Liver (tissue), 9 donors: ENCODE measurements around the gene SPEN. TPM values are rescaled to one million over a fixed set of nuclear protein-coding genes. Genes with fewer than 3 reads are reported as not detected.
"Not testable (repeated sequence)": the region's sequence is repeated elsewhere in the genome, so short reads cannot be mapped to it uniquely, and the experiment has no call there.

ENCODE experiments used
- DNase-seq: peaks from one replicate; pipeline ENCODE4 v3.0.0-alpha.2; 2017; ENCODE audit warnings: low spot score
- H3K27ac ChIP-seq, 2 donors: one replicate each; pipeline ENCODE4 v1.7.0; 2013; ENCODE audit warnings: inconsistent platforms in 2 of 2, low read length in 2 of 2, control low read depth in 1 of 2, low read depth in 1 of 2, mild to moderate bottlenecking in 1 of 2
- H3K27me3 ChIP-seq, 4 donors: one replicate each; pipeline versions ENCODE4 v1.6.1 to v1.7.0; 2013; ENCODE audit warnings: low read length in 3 of 4, inconsistent platforms in 1 of 4, mild to moderate bottlenecking in 1 of 4, moderate library complexity in 1 of 4; ENCODE audit not compliant: control insufficient read depth in 4 of 4, insufficient read depth in 4 of 4
- H3K36me3 ChIP-seq, 4 donors: one replicate each; pipeline versions ENCODE4 v1.6.1 to v1.7.0; 2013; ENCODE audit warnings: low read length in 3 of 4, mild to moderate bottlenecking in 3 of 4, low read depth in 1 of 4, moderate library complexity in 1 of 4; ENCODE audit not compliant: control insufficient read depth in 4 of 4, insufficient read depth in 3 of 4
- H3K4me1 ChIP-seq, 4 donors: one replicate each; pipeline versions ENCODE4 v1.6.1 to v1.7.0; 2013; ENCODE audit warnings: low read length in 3 of 4, mild to moderate bottlenecking in 3 of 4, moderate library complexity in 1 of 4; ENCODE audit not compliant: control insufficient read depth in 4 of 4, insufficient read depth in 4 of 4
- H3K4me3 ChIP-seq, 3 donors: one replicate each; pipeline versions ENCODE4 v1.6.1 to v1.7.0; 2013; ENCODE audit warnings: low read length in 3 of 3, control low read depth in 1 of 3, low read depth in 1 of 3, mild to moderate bottlenecking in 1 of 3
- H3K9ac ChIP-seq, 2 donors: one replicate each; pipeline ENCODE4 v1.7.0; 2013; ENCODE audit warnings: low read length in 2 of 2, mild to moderate bottlenecking in 2 of 2, moderate library complexity in 2 of 2, control low read depth in 1 of 2, low read depth in 1 of 2
- H3K9me3 ChIP-seq, 4 donors: one replicate each; pipeline versions ENCODE4 v1.6.1 to v1.7.0; 2013; ENCODE audit warnings: low read length in 3 of 4; ENCODE audit not compliant: control insufficient read depth in 4 of 4
- CTCF ChIP-seq: fragments of 150-350 bp; IDR thresholded peaks from 2 replicates; pipeline ENCODE4 v1.5.1; 2017; ENCODE audit warnings: improper control_type of control experiment, low read depth, low read length; ENCODE audit not compliant: missing input control
- FOXA1 ChIP-seq: IDR thresholded peaks from 2 replicates; pipeline ENCODE4 v1.6.1; 2016; ENCODE audit warnings: antibody characterized with exemption
- FOXA2 ChIP-seq: IDR thresholded peaks from 2 replicates; pipeline ENCODE4 v1.6.1; 2016; ENCODE audit warnings: antibody characterized with exemption
- GABPA ChIP-seq, 2 donors: IDR thresholded peaks in 1 of 2; conservative IDR thresholded peaks in 1 of 2; 2 replicates each; pipeline ENCODE4 v1.6.1; 2016; ENCODE audit warnings: antibody characterized with exemption in 2 of 2, mild to moderate bottlenecking in 1 of 2, moderate library complexity in 1 of 2
- HNF4A ChIP-seq, 2 donors: conservative IDR thresholded peaks; 2 replicates each; pipeline ENCODE4 v1.6.1; 2016; ENCODE audit warnings: antibody characterized with exemption in 2 of 2, mild to moderate bottlenecking in 2 of 2
- JUND ChIP-seq, 2 donors: IDR thresholded peaks; 2 replicates each; pipeline ENCODE4 v1.6.1; 2016; ENCODE audit warnings: antibody characterized with exemption in 2 of 2
- REST ChIP-seq: IDR thresholded peaks from 2 replicates; pipeline ENCODE4 v1.6.1; 2016; ENCODE audit warnings: antibody characterized with exemption, mild to moderate bottlenecking
- RXRA ChIP-seq, 2 donors: IDR thresholded peaks; 2 replicates each; pipeline ENCODE4 v1.6.1; 2017 to 2018; ENCODE audit warnings: antibody characterized with exemption in 2 of 2, mild to moderate bottlenecking in 1 of 2
- TAF1 ChIP-seq: conservative IDR thresholded peaks from 2 replicates; pipeline ENCODE4 v1.6.1; 2016; ENCODE audit warnings: antibody characterized with exemption, mild to moderate bottlenecking
- YY1 ChIP-seq: IDR thresholded peaks from 2 replicates; pipeline ENCODE4 v1.6.1; 2016; ENCODE audit warnings: antibody characterized with exemption, mild to moderate bottlenecking
- WGBS: extraction: QIAGEN DNeasy Blood & Tissue Kit; methylation state at CpG from one replicate; pipeline ENCODE4 v1.1.7; 2013; 5-methylcytosine and 5-hydroxymethylcytosine counted together
- polyA plus RNA-seq, 2 donors: library from polyadenylated mRNA; stranded (reverse) in 1 of 2; unstranded in 1 of 2; fragments of 200-250 nt in 1 of 2; fragments of >200 nt in 1 of 2; fragmentation: Nextera tagmentation in 1 of 2; extraction: Ambion mirVana in 1 of 2; gene quantifications; one replicate each; pipeline versions ENCODE4 v1.2.1 to v1.2.3, GENCODE V29; 2013 to 2015
- total RNA-seq, 2 donors: library from RNA; depleted of rRNA; stranded (reverse); fragments of >200 nt; gene quantifications; one replicate each; pipeline ENCODE4 v1.2.3, GENCODE V29; 2014
- donor health status: healthy.
- donor health status: healthy.
- donor health status: healthy.
- donor health status: healthy.
- donor health status: healthy.

The SPEN gene
- total and polyA plus RNA-seq, 4 donors: 7.4 to 29.4 (median 15.2) TPM

DNA sequence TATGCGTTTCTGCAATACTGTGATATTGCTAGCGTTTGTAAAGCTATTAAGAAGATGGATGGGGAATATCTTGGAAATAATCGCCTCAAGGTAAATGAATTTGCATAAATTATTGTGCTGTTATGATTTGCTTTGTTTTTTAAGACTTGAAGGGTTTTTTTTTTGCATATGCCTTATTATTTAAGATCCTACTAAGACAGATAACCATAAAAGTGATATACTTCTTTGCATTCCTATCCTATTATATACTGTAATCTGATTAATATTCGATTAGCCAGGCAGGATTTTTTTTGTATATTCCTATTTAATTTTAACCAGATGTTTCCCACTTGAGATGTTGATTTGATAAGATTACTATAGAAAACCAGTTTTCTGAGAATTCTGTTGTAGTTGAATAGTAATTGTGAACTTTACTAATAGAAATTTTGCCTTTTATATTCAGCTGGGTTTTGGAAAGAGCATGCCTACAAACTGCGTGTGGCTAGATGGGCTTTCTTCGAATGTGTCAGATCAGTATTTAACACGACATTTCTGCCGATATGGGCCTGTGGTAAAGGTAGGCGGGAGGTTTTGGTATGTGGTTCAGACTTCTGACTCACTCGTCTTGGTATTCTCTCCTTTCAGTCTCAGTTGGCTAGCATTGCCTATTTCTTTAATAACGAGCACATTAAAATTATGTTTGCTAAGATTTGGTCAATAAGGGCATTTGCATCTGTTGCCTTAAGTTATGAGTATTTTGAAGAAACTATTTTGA lies 71.6 kb downstream of the SPEN start:
- Histone ChIP-seq H3K9me3 (no peaks in the 10 kb centered on the region), H3K27ac (no peak overlapping the region), H3K9ac (no peak overlapping the region), H3K4me1 (peaks cover 0 to 3% (median 0%) of the 10 kb centered on the region in 4 donors), H3K27me3 (no peaks in the 10 kb centered on the region), H3K4me3 (no peak overlapping the region), H3K36me3 (peaks cover 7 to 49% (median 38%) of the 10 kb centered on the region in 4 donors)
- DNase-seq: no peak
- TF ChIP-seq FOXA2: no peak
- no peak for TF ChIP-seq REST
- TF ChIP-seq GABPA (IDR thresholded peaks at IDR 0.05 in 1 of 2, conservative IDR thresholded peaks at IDR 0.05 in 1 of 2): no peak
- no peak for TF ChIP-seq CTCF
- TF ChIP-seq HNF4A (conservative IDR thresholded peaks at IDR 0.05): no peak
- WGBS: 94% methylated on average over 11 of the region's 11 CpGs

DNA sequence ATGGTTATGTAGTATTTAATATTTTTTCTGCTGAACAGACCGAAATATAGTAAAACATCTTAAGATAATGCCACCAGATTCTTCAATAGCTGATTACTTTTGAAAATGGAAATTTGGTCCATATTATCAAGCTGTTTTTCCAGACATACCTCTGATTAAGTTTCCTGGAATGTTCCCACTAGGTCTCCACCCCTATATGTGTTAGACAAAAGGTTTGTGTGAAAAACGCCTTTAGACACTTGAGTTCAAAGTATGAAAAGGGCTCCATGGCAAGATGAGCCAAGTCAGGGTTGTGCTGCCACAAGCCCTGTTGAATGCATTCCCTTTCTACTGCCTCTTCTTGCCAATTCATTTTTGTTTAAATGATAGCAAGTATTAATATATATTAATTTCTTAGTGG lies 75.7 kb downstream of the SPEN start:
- H3K9me3 ChIP-seq: no peaks in the 10 kb centered on the region
- no peak for TF ChIP-seq FOXA1
- TF ChIP-seq HNF4A (conservative IDR thresholded peaks at IDR 0.05): no peak
- no peak for TF ChIP-seq REST
- no peak for TF ChIP-seq TAF1
- TF ChIP-seq RXRA (IDR thresholded peaks at IDR 0.05): no peak
- no peak for TF ChIP-seq YY1
- no peak for TF ChIP-seq JUND (IDR thresholded peaks at IDR 0.05)
- H3K36me3 ChIP-seq: peaks cover 5 to 76% (median 48%) of the 10 kb centered on the region in 4 donors
- no peak overlapping the region for H3K9ac ChIP-seq
- no peaks in the 10 kb centered on the region for H3K27me3 ChIP-seq
- H3K4me1 ChIP-seq: no peaks in the 10 kb centered on the region
- no peak overlapping the region for H3K27ac ChIP-seq
- H3K4me3 ChIP-seq: no peak overlapping the region
- no peak for DNase-seq
- 92% methylated on average over 2 of the region's 2 CpGs for WGBS

- not testable (repeated sequence) for H3K9ac ChIP-seq, H3K4me1 ChIP-seq, DNase-seq, H3K9me3 ChIP-seq, H3K27me3 ChIP-seq, H3K4me3 ChIP-seq, H3K27ac ChIP-seq
- peaks cover 4 to 85% (median 62%) of the 10 kb centered on the region in 4 donors for H3K36me3 ChIP-seq
- 93% methylated on average over 8 of the region's 8 CpGs for WGBS
Observed at GRCh38 chr1:15926448-15926847, 78.9 kb downstream of the SPEN start.
